Measurements from ENCODE around the gene RUNX1.

The RUNX1 gene

DNA sequence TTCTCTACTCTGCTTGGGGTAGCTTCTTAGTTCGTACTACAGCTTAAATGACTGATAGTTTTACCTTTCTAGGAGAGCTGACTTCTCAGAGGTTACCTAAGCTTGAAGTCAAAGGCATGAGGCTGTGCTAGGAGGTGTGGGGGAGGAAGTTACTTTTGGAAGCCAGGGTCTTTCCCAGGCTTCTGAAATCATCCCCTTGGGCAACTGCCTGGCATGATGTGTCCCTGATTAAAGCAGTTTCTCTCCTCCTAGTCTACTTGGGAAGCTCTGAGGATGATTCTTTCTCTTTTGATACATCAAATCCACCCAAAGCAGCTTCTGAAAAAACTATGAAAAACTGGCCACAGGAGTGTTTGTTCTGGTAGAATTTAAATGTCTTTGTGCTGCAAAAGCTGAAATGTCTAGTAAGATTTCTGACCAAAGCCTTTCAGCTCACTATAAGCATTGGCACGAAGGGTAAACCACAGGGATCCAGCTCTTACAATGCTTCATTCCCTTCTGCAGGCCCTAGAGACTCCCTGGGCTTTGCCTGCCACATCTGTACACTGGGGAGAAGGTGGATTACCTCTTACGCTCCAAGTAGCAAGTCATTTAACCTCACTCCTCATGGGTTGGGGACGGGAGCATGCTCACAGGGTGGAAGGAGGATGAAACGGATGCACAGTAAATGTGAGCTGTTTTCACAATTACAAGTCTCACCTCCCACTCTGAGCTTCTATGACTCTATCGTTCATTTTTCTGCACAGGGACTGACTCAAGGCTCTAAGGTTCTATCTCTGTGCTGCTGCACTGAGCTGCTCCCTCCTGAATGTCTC lies 59.6 kb downstream of the RUNX1 start:
- no peak for DNase-seq

DNA sequence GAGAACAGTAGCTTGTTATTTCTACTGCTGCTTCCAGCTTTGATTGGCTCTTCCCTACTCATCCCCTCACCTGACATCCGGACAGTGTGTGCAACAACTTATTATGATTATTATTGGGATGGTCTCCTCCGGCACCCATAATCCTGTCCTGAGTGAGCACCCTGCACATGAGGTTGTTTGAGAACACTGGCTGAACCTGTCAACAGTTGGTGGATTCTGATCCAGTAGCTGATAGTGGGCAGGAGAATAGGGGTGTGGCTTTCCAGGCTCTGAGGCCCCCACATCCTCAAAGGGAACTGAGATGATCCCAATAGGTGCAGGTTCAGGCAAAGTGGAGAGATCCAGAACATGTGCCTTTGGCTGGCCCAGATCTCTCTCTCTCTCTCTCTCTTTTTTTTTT lies 60.5 kb downstream of the RUNX1 start:
- DNase-seq: no peak

- no peak for DNase-seq
These were observed 61.0 kb downstream of the RUNX1 start for GRCh38 chr21:34988139-34988538.

- no peak for DNase-seq
These were observed 61.5 kb downstream of the RUNX1 start for GRCh38 chr21:34987501-34988072.

GRCh38 chr21:34986561-34987500 lies 62.3 kb downstream of the RUNX1 start:
- no peak for DNase-seq

- no peak for DNase-seq
These were observed 64.6 kb downstream of the RUNX1 start for GRCh38 chr21:34984356-34985058.

GRCh38 chr21:34983680-34984086 lies 65.4 kb downstream of the RUNX1 start:
- no peak for DNase-seq

DNA sequence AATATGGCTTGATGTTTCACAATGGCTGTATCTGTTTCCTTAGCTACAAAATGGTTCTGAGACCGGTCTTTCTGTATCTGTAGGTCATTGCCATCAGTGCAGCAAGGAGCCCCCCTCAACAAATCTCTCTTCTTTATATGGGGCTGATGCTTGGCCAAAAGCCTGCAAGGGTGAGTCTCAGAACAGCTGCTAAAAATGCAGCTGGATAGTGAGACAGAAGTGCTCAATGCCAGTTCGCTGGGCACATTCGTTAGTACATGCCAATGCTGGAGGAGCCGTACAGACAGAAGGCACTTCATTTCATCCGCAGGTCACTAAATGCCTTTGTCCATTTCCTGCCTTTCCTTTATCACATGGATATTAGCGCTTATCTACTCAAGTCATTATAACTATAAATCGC lies 67.3 kb downstream of the RUNX1 start:
- DNase-seq: no peak

GRCh38 chr21:34980423-34981115 lies 68.5 kb downstream of the RUNX1 start:
- no peak for DNase-seq

DNA sequence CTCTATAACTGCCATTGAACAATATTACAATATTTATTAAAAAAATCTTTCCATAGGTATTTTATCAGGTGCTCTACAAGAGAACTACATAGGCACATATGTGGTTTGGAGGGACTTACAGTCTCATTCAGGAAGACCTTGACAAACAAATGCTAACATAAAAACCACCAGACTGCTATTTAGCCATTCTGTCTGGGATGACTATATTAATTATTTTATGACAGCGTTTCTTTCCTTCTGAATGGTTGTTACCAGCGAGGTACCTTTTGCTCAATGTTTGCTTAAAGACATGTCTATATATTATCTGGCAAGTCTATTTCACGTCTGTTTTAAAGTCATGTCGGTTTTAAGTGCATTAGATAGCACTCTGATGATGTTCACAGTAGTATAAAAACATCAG lies 69.7 kb downstream of the RUNX1 start:
- DNase-seq: no peak

DNA sequence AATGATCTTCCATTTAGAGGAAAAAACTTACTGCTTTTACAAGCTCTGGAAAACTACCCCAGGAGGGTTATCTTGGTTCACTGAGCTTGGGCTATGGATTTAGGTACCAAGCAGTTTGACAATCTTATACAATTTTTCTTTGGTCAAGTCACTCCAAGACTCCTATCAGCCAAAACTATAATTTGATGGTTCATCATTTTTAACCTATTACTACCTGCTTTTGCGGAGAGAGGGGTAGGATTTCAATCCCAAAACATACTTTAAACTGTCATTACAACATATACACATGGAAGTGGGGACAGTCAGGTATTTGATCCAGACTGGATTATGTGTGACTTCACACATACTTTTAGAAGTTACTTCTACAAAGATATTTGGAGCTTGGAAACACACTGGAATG lies 71.8 kb downstream of the RUNX1 start:
- DNase-seq: no peak

GRCh38 chr21:34974162-34974981 lies 74.7 kb downstream of the RUNX1 start:
- DNase-seq: no peak

DNA sequence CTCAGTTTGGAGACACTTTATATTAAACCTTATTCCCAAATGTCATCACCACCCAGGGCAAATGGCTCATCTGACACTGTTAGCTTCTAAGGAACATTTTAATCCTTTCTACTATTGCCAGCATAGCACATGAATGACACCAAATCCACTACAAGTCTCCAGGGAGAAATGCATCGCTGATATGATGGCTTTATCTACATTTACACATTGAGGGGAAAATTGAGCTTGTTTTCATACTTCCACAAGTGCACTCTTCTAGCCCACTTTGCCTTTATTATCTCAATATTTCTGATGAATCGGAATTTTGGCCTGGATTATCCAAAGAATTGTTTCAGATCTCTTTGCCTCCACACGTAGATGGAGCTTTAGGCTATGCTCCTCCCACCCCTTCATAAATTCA lies 75.4 kb downstream of the RUNX1 start:
- no peak for DNase-seq

DNA sequence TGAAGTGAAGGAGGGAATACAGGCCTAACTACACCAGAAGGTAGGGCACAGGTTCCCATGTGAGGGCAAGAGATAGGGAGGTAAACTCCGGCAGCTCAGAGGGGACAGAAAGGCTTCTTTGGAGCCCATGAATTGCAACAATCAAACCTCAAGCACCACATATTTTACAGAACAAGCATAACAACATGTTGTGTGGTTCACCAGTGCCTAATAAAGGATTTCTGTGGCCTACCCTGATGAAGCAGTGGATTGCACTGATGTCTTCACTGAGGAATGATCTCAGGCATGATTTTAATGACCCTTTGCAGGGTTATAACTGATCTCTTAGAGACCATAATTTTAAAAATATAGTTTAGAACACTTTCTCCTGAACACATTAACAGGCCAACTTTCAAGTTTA lies 77.4 kb downstream of the RUNX1 start:
- no peak for DNase-seq

- no peak for DNase-seq
These were observed 78.5 kb downstream of the RUNX1 start for GRCh38 chr21:34970566-34970965.

GRCh38 chr21:34970167-34970500 lies 79.0 kb downstream of the RUNX1 start:
- no peak for DNase-seq

- DNase-seq: no peak
These were observed 79.5 kb downstream of the RUNX1 start for GRCh38 chr21:34969423-34970166.

GRCh38 chr21:34968414-34969333 lies 80.4 kb downstream of the RUNX1 start:
- no peak for DNase-seq

- DNase-seq: no peak
These were observed 81.4 kb downstream of the RUNX1 start for GRCh38 chr21:34967509-34968289.
